Ovary (tissue), 9 donors: Measurements from ENCODE around the gene AKAP14. TPM values are rescaled to one million over a fixed set of nuclear protein-coding genes. Genes with fewer than 3 reads are reported as not detected.

ENCODE experiments used
- DNase-seq, 5 donors: peaks; one replicate each; pipeline ENCODE4 v3.0.0-alpha.2; 2019 to 2020
- H3K27ac ChIP-seq, 2 donors: fragments of 200-600 bp; one replicate each; pipeline versions ENCODE4 v1.5.1 to v1.8.0; 2019 to 2022
- H3K27me3 ChIP-seq: fragments of 200-600 bp; one replicate; pipeline ENCODE4 v1.8.0; 2022
- H3K36me3 ChIP-seq: fragments of 200-600 bp; sonication (generic); one replicate; pipeline ENCODE4 v1.5.1; 2019
- H3K4me1 ChIP-seq: one replicate; pipeline ENCODE4 v1.8.1; 2013; ENCODE audit warnings: mild to moderate bottlenecking, moderate library complexity; ENCODE audit not compliant: insufficient read depth
- H3K4me3 ChIP-seq: fragments of 200-600 bp; sonication (generic); one replicate; pipeline ENCODE4 v1.5.1; 2017
- H3K9me3 ChIP-seq, 2 donors: fragments of 200-600 bp in 1 of 2; sonication (generic) in 1 of 2; one replicate each; pipeline versions ENCODE4 v1.5.1 to v1.8.1; 2013 to 2019; ENCODE audit warnings: mild to moderate bottlenecking in 1 of 2, moderate library complexity in 1 of 2
- EP300 ChIP-seq: sonication (generic); formaldehyde crosslinking; IDR thresholded peaks from one replicate; pipeline ENCODE4 v1.6.1; 2017; ENCODE audit warnings: antibody characterized with exemption
- POLR2A ChIP-seq: fragments of 450-650 bp; IDR thresholded peaks from one replicate; pipeline ENCODE4 v1.6.1; 2017; ENCODE audit warnings: antibody characterized with exemption, mild to moderate bottlenecking, moderate library complexity
- WGBS, 3 donors: extraction: QIAGEN DNeasy Blood & Tissue Kit in 1 of 3; methylation state at CpG; one replicate each; pipeline versions ENCODE4 v1.1.5 to v1.1.7; 2013 to 2017; 5-methylcytosine and 5-hydroxymethylcytosine counted together
- intact Hi-C, 4 donors: fragments of 100-400 bp; cut with DNase I; formaldehyde crosslinking; loops; one replicate each; pipeline versions ENCODE4 v1.11.0 to v1.15.1; 2022 to 2023
- polyA plus RNA-seq, 2 donors: library from polyadenylated mRNA; stranded (reverse); fragments of 200-250 nt in 1 of 2; fragments of 350-450 nt in 1 of 2; fragmentation: Illumina TruSeq in 1 of 2; extraction: RNeasy Lipid Tissue Mini Kit (QIAGEN cat#74804) in 1 of 2; gene quantifications; one replicate each; pipeline ENCODE4 v1.2.3, GENCODE V29; 2013 to 2014
- total RNA-seq, 7 donors: library from RNA; depleted of rRNA in 2 of 7; stranded (reverse); fragments of >200 nt in 2 of 7; fragmentation: NEBNext Ultra II Directional in 3 of 7; extraction: Animal tissue kit (Norgen Biotek cat#: 25700) in 3 of 7; gene quantifications; one replicate each; pipeline versions ENCODE4 v1.1.0 to v1.2.4, GENCODE V29; 2016 to 2023
- TF ChIP-seq, protein P1 (sequence below), 3 donors: fragments of 450-650 bp in 2 of 3; fragments of 200-600 bp in 1 of 3; IDR thresholded peaks; one replicate each; pipeline versions ENCODE4 v1.5.1 to v1.8.0; 2016 to 2022; ENCODE audit warnings: antibody characterized with exemption in 3 of 3, mild to moderate bottlenecking in 1 of 3
- donor health status: DM: no; HTN: no; CAD: no; lungs with moderate emphysema.
- donor health status: DM: no; HTN: no; CAD: no.
- donor health status: Bipolar disorder and iron deficiency.
- donor health status: DM: yes; HTN: yes; CAD: no.
- donor health status: DM: no; HTN: no; CAD: no.
- donor health status: DM: yes; HTN: yes; CAD: no.

Gene AKAP14
- total and polyA plus RNA-seq, 9 donors: 0.38 to 10.1 (median 1.3) TPM; not detected in 4

- peak overlapping the region; percentile 79 to 83 for H3K27ac ChIP-seq
- intact Hi-C loops: no loop called here
Observed at GRCh38 chrX:119942831-119943184, 47.1 kb downstream of the AKAP14 start.

DNA sequence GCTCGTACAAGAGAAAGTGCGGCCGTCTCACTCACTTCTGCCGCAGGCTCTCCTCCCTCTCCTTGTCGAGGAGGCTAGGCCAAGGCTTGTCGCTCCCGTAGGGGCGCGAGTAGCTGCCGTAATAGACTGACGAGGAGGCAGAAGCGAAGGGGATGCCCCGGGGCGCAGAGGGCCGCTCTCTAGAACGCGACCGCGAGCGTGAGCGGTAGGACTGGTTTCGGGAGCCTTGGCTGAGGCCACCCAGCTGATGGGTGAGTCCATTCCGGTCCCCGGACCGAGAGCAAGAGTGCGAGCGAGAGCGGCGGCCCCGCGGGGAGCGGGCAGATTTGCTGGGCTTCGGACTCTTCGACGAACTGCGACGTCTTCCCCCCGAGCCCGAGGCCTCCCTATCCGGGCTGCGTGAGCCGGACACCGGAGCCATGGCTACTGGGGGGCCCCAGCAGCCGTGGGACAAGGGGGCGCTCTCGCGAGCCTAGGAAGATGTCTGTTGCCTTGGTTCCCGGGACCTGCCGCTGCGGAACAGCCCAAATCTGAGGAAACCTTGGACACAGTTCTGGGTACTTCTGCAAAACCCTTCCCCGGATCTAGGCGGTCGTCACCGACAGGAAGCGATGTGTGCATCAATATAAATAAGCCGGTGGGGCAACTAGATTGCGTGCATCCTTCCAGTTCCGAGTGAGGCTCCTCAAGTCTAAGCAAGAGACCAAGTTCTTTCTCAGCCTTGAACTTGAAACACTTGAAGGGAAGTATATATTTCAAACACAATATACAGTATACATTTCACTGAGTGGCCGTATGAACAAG is 47.7 kb downstream of the AKAP14 start, which contains the start of gene NKAP:
Gene NKAP (minus strand): TSS at position 567 of the 804 bp plus-strand sequence. CDS start 146 bp downstream, at position 421.
- TF ChIP-seq POLR2A: peak; percentile 35
- TF ChIP-seq EP300: no peak
- TF ChIP-seq, protein P1, sequence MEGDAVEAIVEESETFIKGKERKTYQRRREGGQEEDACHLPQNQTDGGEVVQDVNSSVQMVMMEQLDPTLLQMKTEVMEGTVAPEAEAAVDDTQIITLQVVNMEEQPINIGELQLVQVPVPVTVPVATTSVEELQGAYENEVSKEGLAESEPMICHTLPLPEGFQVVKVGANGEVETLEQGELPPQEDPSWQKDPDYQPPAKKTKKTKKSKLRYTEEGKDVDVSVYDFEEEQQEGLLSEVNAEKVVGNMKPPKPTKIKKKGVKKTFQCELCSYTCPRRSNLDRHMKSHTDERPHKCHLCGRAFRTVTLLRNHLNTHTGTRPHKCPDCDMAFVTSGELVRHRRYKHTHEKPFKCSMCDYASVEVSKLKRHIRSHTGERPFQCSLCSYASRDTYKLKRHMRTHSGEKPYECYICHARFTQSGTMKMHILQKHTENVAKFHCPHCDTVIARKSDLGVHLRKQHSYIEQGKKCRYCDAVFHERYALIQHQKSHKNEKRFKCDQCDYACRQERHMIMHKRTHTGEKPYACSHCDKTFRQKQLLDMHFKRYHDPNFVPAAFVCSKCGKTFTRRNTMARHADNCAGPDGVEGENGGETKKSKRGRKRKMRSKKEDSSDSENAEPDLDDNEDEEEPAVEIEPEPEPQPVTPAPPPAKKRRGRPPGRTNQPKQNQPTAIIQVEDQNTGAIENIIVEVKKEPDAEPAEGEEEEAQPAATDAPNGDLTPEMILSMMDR (IDR thresholded peaks at IDR 0.05): peak in 1 of 3 donors; percentile 8
- Histone ChIP-seq H3K9me3 (no peaks in the 10 kb centered on the region), H3K27ac (peak within 1 kb of the TSS; percentile 79 to 83), H3K4me3 (peak within 1 kb of the TSS; percentile 67), H3K36me3 (no peaks in the 10 kb centered on the region), H3K4me1 (peaks cover 5% of the 10 kb centered on the region), H3K27me3 (no peaks in the 10 kb centered on the region)
- DNase-seq: peak; percentile 75 to 86 (median 83)
- WGBS, 3 donors: 34 to 42% (median 41%) methylated on average over 55 to 59 of the region's 59 CpGs
- intact Hi-C loops: no loop called here

More at GRCh38 chrX:119942831-119943184, 47.1 kb downstream of the AKAP14 start:
- WGBS, 3 donors: 29 to 36% (median 32%) methylated on average over 14 of the region's 14 CpGs
- TF ChIP-seq, protein P1 (IDR thresholded peaks at IDR 0.05): no peak
- TF ChIP-seq EP300 (no peak), POLR2A (no peak)
- H3K4me1 ChIP-seq: peaks cover 5% of the 10 kb centered on the region
- H3K27me3 ChIP-seq: no peaks in the 10 kb centered on the region
- H3K4me3 ChIP-seq: peak overlapping the region; percentile 67
- DNase-seq: no peak
- no peaks in the 10 kb centered on the region for H3K36me3 ChIP-seq
- H3K9me3 ChIP-seq: no peaks in the 10 kb centered on the region

- 67 to 71% (median 68%) methylated on average over 6 of the region's 6 CpGs for WGBS, 3 donors
- intact Hi-C loops: no loop called here
- Histone ChIP-seq H3K4me1 (peaks cover 5% of the 10 kb centered on the region), H3K27ac (no peak overlapping the region), H3K27me3 (no peaks in the 10 kb centered on the region), H3K36me3 (no peaks in the 10 kb centered on the region), H3K9me3 (no peaks in the 10 kb centered on the region), H3K4me3 (no peak overlapping the region)
- TF ChIP-seq, protein P1 (IDR thresholded peaks at IDR 0.05): no peak
- TF ChIP-seq POLR2A (no peak), EP300 (no peak)
- DNase-seq: no peak
Observed at GRCh38 chrX:119945481-119945880, 49.8 kb downstream of the AKAP14 start.

GRCh38 chrX:119948381-119948780 is 52.7 kb downstream of the AKAP14 start:
- intact Hi-C loops: no loop called here
- Histone ChIP-seq H3K9me3 (no peaks in the 10 kb centered on the region), H3K27me3 (no peaks in the 10 kb centered on the region), H3K36me3 (no peaks in the 10 kb centered on the region), H3K4me1 (no peaks in the 10 kb centered on the region), H3K4me3 (no peak overlapping the region), H3K27ac (no peak overlapping the region)
- TF ChIP-seq, protein P1 (IDR thresholded peaks at IDR 0.05): no peak
- TF ChIP-seq EP300 (no peak), POLR2A (no peak)
- 73 to 80% (median 77%) methylated on average over 5 of the region's 5 CpGs for WGBS, 3 donors
- no peak for DNase-seq
